KMS-11 (cell line): Measurements from ENCODE around the gene IDE.

Source experiments
- H2AFZ ChIP-seq: fragments of 200-600 bp; sonication (generic); 2 replicates; pipeline ENCODE4 v1.6.1; 2016; ENCODE audit warnings: antibody characterized with exemption, mixed run types, low read depth
- H3K27ac ChIP-seq: fragments of 200-600 bp; sonication (generic); 2 replicates; pipeline ENCODE4 v1.6.1; 2016; ENCODE audit warnings: mild to moderate bottlenecking, mixed run types
- H3K27me3 ChIP-seq: fragments of 200-600 bp; sonication (generic); 2 replicates; pipeline ENCODE4 v1.6.1; 2017; ENCODE audit warnings: mild to moderate bottlenecking, low read depth, mixed run types, moderate library complexity; ENCODE audit not compliant: insufficient read depth
- H3K36me3 ChIP-seq: fragments of 200-600 bp; sonication (generic); 2 replicates; pipeline ENCODE4 v1.6.1; 2017; ENCODE audit warnings: mild to moderate bottlenecking, mixed run types; ENCODE audit not compliant: insufficient read depth
- H3K4me1 ChIP-seq: fragments of 200-600 bp; sonication (generic); 2 replicates; pipeline ENCODE4 v1.6.1; 2016; ENCODE audit warnings: mild to moderate bottlenecking, low read depth, mixed run types; ENCODE audit not compliant: poor library complexity, severe bottlenecking
- H3K4me2 ChIP-seq: fragments of 200-600 bp; sonication (generic); 2 replicates; pipeline ENCODE4 v1.7.0; 2016; ENCODE audit warnings: mild to moderate bottlenecking, mixed run types
- H3K4me3 ChIP-seq: fragments of 200-600 bp; sonication (generic); IDR thresholded peaks from 2 replicates; pipeline ENCODE4 v1.6.1; 2017; ENCODE audit warnings: low read depth, low read length, mixed read lengths; ENCODE audit not compliant: insufficient read depth
- H3K79me2 ChIP-seq: fragments of 200-600 bp; sonication (generic); 2 replicates; pipeline ENCODE4 v1.6.1; 2016; ENCODE audit warnings: low read depth, mixed run types; ENCODE audit not compliant: insufficient read depth
- H3K9ac ChIP-seq: fragments of 200-600 bp; sonication (generic); 2 replicates; pipeline ENCODE4 v1.6.1; 2016; ENCODE audit warnings: mild to moderate bottlenecking, mixed run types
- H4K20me1 ChIP-seq: fragments of 200-600 bp; sonication (generic); 2 replicates; pipeline ENCODE4 v1.6.1; 2016; ENCODE audit warnings: mild to moderate bottlenecking, mixed run types; ENCODE audit not compliant: insufficient read depth
- CTCF ChIP-seq: fragments of 200-600 bp; sonication (generic); conservative IDR thresholded peaks from 2 replicates; pipeline ENCODE4 v1.6.1; 2017; ENCODE audit warnings: low read depth, mild to moderate bottlenecking, antibody characterized with exemption, low read length, moderate library complexity, mixed read lengths

Gene IDE

GRCh38 chr10:92490387-92490786, 83.5 kb downstream of the IDE start:
- TF ChIP-seq CTCF: no peak
- H3K4me3 ChIP-seq: no peak overlapping the region
- H3K79me2 ChIP-seq: no peaks in the 10 kb centered on the region
- H3K36me3 ChIP-seq: peaks cover 13% of the 10 kb centered on the region; the same call in 1 of the 2 replicates
- H2AFZ ChIP-seq: no peak overlapping the region
- no peaks in the 10 kb centered on the region for H3K4me1 ChIP-seq
- no peaks in the 10 kb centered on the region for H3K27me3 ChIP-seq
- H4K20me1 ChIP-seq: no peaks in the 10 kb centered on the region
- no peak overlapping the region for H3K4me2 ChIP-seq
- H3K9ac ChIP-seq: no peak overlapping the region
- no peak overlapping the region for H3K27ac ChIP-seq

- Histone ChIP-seq H3K9ac (no peak overlapping the region), H3K4me2 (no peak overlapping the region), H4K20me1 (no peaks in the 10 kb centered on the region), H2AFZ (no peak overlapping the region), H3K4me3 (no peak overlapping the region), H3K27me3 (no peaks in the 10 kb centered on the region), H3K27ac (no peak overlapping the region), H3K79me2 (no peaks in the 10 kb centered on the region), H3K36me3 (peaks cover 13% of the 10 kb centered on the region; the same call in 1 of the 2 replicates), H3K4me1 (no peaks in the 10 kb centered on the region)
- no peak for TF ChIP-seq CTCF
Measured at GRCh38 chr10:92486637-92487036, 87.3 kb downstream of the IDE start.

- Histone ChIP-seq H3K4me1 (no peaks in the 10 kb centered on the region), H3K27ac (no peak overlapping the region), H3K36me3 (peaks cover 8% of the 10 kb centered on the region; the same call in 1 of the 2 replicates), H3K9ac (no peak overlapping the region), H4K20me1 (no peaks in the 10 kb centered on the region), H3K4me3 (no peak overlapping the region), H3K4me2 (no peak overlapping the region), H3K79me2 (no peaks in the 10 kb centered on the region), H3K27me3 (no peaks in the 10 kb centered on the region), H2AFZ (no peak overlapping the region)
- TF ChIP-seq CTCF: no peak
Measured at GRCh38 chr10:92483539-92483938, 90.4 kb downstream of the IDE start.

GRCh38 chr10:92480413-92480812, 93.5 kb downstream of the IDE start:
- Histone ChIP-seq H4K20me1 (no peaks in the 10 kb centered on the region), H3K9ac (no peak overlapping the region), H2AFZ (no peak overlapping the region), H3K79me2 (no peaks in the 10 kb centered on the region), H3K27me3 (no peaks in the 10 kb centered on the region), H3K4me1 (no peaks in the 10 kb centered on the region), H3K36me3 (0 out of 2 replicates have a peak, but pooled peaks cover 4% of the 10 kb centered on the region), H3K4me2 (no peak overlapping the region), H3K27ac (no peak overlapping the region), H3K4me3 (no peak overlapping the region)
- TF ChIP-seq CTCF: no peak

- H3K4me3 ChIP-seq: no peak overlapping the region
- no peaks in the 10 kb centered on the region for H3K4me1 ChIP-seq
- no peak overlapping the region for H2AFZ ChIP-seq
- no peaks in the 10 kb centered on the region for H4K20me1 ChIP-seq
- H3K79me2 ChIP-seq: no peaks in the 10 kb centered on the region
- no peak overlapping the region for H3K4me2 ChIP-seq
- H3K36me3 ChIP-seq: 0 out of 2 replicates have a peak, but pooled peaks cover 4% of the 10 kb centered on the region
- TF ChIP-seq CTCF: no peak
- H3K9ac ChIP-seq: no peak overlapping the region
- H3K27ac ChIP-seq: no peak overlapping the region
- no peaks in the 10 kb centered on the region for H3K27me3 ChIP-seq
Measured at GRCh38 chr10:92479547-92479946, 94.3 kb downstream of the IDE start.
